T-cell (primary cell): ENCODE measurements around the gene CFAP46. TPM values are rescaled to one million over a fixed set of nuclear protein-coding genes. Genes with fewer than 3 reads are reported as not detected.

Experiments used
- ATAC-seq, 4 experiments: fragments of 200-7000 bp in 3 of 4; fragments of 150-1000 bp in 1 of 4; cut with Tn5 transposase; replicated peaks in 1 of 4; 1 replicate in 3 of 4; 2 replicates in 1 of 4; pipeline ENCODE4 v1.10.0; 2021; ENCODE audit warnings: moderate library complexity in 3 of 4, mild to moderate bottlenecking in 2 of 4, moderate number of reproducible peaks in 1 of 4
- CTCF ChIA-PET, 2 donors: fragments of 300-600 bp; sonication (Branson Sonifier 250); formaldehyde crosslinking; loops; one replicate each; lab custom pipeline; 2022; ENCODE audit warnings: antibody characterized with exemption in 2 of 2; lab: Charles Lee
- POLR2A ChIA-PET, 2 donors: fragments of 300-600 bp; sonication (Branson Sonifier 250); formaldehyde crosslinking; loops; one replicate each; lab custom pipeline; 2022; ENCODE audit warnings: antibody characterized with exemption in 2 of 2; lab: Charles Lee
- DNase-seq, 35 experiments: peaks; one replicate each; pipeline versions ENCODE4 v3.0.0 to v3.0.0-alpha.2; 2013 to 2023
- H3K27ac ChIP-seq: one replicate; pipeline ENCODE4 v1.5.1; 2013; ENCODE audit warnings: low read length
- H3K27me3 ChIP-seq, 2 experiments: replicated peaks in 1 of 2; 1 replicate in 1 of 2; 2 replicates in 1 of 2; pipeline versions ENCODE4 v1.6.1 to v1.7.0; 2013; ENCODE audit warnings: low read length in 1 of 2, mixed read lengths in 1 of 2; ENCODE audit not compliant: control insufficient read depth in 2 of 2, insufficient read depth in 2 of 2; ENCODE audit errors: extremely low read depth in 1 of 2
- H3K36me3 ChIP-seq, 2 donors: 1 replicate in 1 of 2; 2 replicates in 1 of 2; pipeline versions ENCODE4 v1.6.1 to v1.7.0; 2013; ENCODE audit warnings: low read length in 1 of 2; ENCODE audit not compliant: control insufficient read depth in 2 of 2, insufficient read depth in 1 of 2; ENCODE audit errors: extremely low read depth in 1 of 2
- H3K4me1 ChIP-seq, 2 experiments: 1 replicate in 1 of 2; 2 replicates in 1 of 2; pipeline versions ENCODE4 v1.6.1 to v1.7.0; 2013; ENCODE audit warnings: low read length in 2 of 2, mixed read lengths in 1 of 2; ENCODE audit not compliant: insufficient read depth in 2 of 2, control insufficient read depth in 1 of 2; ENCODE audit errors: extremely low read depth in 1 of 2
- H3K4me3 ChIP-seq, 2 donors: 1 replicate in 1 of 2; 2 replicates in 1 of 2; pipeline versions ENCODE4 v1.5.1 to v1.7.0; 2013; ENCODE audit warnings: mild to moderate bottlenecking in 2 of 2, low read length in 1 of 2, moderate library complexity in 1 of 2; ENCODE audit not compliant: control insufficient read depth in 1 of 2; ENCODE audit errors: extremely low read depth in 1 of 2
- H3K9me3 ChIP-seq: 2 replicates; pipeline ENCODE4 v1.7.0; 2013
- H3K27ac Mint-ChIP-seq, 2 donors: one replicate each; pipeline ENCODE4 v1.8.0; 2020 to 2021; ENCODE audit warnings: mild to moderate bottlenecking in 2 of 2, mixed read lengths in 2 of 2
- H3K27me3 Mint-ChIP-seq, 2 donors: one replicate each; pipeline ENCODE4 v1.8.0; 2021 to 2022; ENCODE audit warnings: mixed read lengths in 2 of 2
- H3K36me3 Mint-ChIP-seq: one replicate; pipeline ENCODE4 v1.8.0; 2021; ENCODE audit warnings: mixed read lengths
- H3K4me1 Mint-ChIP-seq, 3 donors: one replicate each; pipeline ENCODE4 v1.8.0; 2020 to 2022; ENCODE audit warnings: mixed read lengths in 3 of 3, mild to moderate bottlenecking in 1 of 3
- H3K4me3 Mint-ChIP-seq, 3 donors: one replicate each; pipeline ENCODE4 v1.8.0; 2020 to 2022; ENCODE audit warnings: mild to moderate bottlenecking in 3 of 3, mixed read lengths in 3 of 3, moderate library complexity in 3 of 3
- H3K9me3 Mint-ChIP-seq, 3 donors: one replicate each; pipeline ENCODE4 v1.8.0; 2020 to 2022; ENCODE audit warnings: mixed read lengths in 3 of 3
- WGBS: methylation state at CpG from one replicate; pipeline ENCODE4 v1.1.5; 2013; ENCODE audit warnings: missing lambda C conversion rate; ENCODE audit not compliant: insufficient coverage; 5-methylcytosine and 5-hydroxymethylcytosine counted together
- total RNA-seq, 35 experiments: library from RNA in 6 of 35; stranded (reverse) in 6 of 35; fragments of 120-200 nt in 1 of 35; gene quantifications; one replicate each; pipeline versions ENCODE4 v1.2.1 to v1.2.4 and lab custom pipeline; 2013 to 2026

The CFAP46 gene
- total RNA-seq = not detected
- not detected for total RNA-seq (2013)
- 0 to 0.48 (median 0) reads per million in 29 experiments for total RNA-seq (lab: John Stamatoyannopoulos, UW)

DNA sequence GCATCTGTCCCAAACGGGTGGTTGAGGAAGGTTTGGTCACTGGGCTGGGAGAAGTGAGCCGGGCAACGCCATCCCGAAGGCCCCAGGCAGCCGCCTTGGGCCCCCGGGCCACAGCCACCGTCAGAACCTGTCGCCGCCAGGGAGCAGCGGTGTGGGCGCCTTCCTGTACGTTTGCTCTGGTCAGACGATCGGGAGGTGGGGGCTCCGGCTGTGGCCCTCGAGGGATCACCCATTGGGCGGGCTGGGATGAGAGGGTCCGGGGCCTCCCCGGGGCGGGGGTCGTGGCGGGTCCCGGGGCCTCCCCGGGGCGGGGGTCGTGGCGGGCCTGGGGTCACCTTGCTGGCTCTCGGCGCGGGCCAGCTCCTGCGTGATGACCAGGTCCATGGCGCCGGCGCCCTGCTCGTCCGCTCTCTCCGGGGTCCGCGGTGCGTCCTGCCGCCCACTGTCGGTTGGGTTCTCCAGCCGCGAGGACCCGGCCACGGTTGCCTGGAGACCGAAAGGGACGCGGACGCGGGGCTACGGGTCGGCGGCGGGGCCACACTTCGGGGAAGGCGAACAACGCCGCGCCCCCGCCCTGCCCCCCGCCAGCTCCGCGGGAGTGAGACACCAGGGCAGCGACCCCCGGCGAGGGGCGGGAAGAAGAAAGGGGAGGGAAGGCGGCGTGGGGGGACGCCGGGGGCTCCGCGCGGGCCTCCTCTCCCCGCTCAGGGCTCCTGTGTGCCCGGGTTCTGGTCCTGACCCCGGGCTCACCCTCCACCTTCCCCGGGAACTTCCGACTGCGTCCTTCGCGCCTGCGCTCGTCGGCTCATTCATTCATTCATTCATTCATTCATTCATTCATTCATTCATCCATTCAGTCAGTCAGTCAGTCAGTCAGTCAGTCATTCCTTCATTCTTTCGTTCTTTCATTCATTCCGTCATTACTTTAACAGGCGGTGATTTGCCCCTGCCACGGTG lies at the start of gene CFAP46:
CFAP46 (minus strand) TSS at position 470 of the 957 bp plus-strand sequence; CDS start at position 384, 86 bp downstream.
- peaks cover 0 to 77% of the 10 kb centered on the region in 2 experiments for H3K27me3 ChIP-seq
- H3K4me1 ChIP-seq = peaks cover 0 to 7% of the 10 kb centered on the region in 2 experiments
- H3K27ac ChIP-seq = no peak within 1 kb of the TSS
- ATAC-seq (no peak), DNase-seq (no peak)
- no peaks in the 10 kb centered on the region for H3K9me3 ChIP-seq
- Mint-ChIP-seq H3K9me3 (no peaks in the 10 kb centered on the region), H3K36me3 (no peaks in the 10 kb centered on the region), H3K4me1 (peaks cover 0 to 12% (median 4%) of the 10 kb centered on the region in 3 donors), H3K27ac (no peak within 1 kb of the TSS), H3K4me3 (peak within 1 kb of the TSS; percentile 63 to 70 (median 70)), H3K27me3 (peaks cover 51 to 73% of the 10 kb centered on the region in 2 donors)
- CTCF ChIA-PET = no interaction called here
- 5% methylated on average over 80 of the region's 90 CpGs for WGBS
- no peaks in the 10 kb centered on the region for H3K36me3 ChIP-seq
- no peak within 1 kb of the TSS for H3K4me3 ChIP-seq
- POLR2A ChIA-PET = no interaction called here

- Histone ChIP-seq H3K9me3 (no peaks in the 10 kb centered on the region), H3K4me1 (no peaks in the 10 kb centered on the region), H3K27ac (no peak overlapping the region), H3K36me3 (no peaks in the 10 kb centered on the region), H3K4me3 (no peak overlapping the region), H3K27me3 (peaks cover 0 to 12% of the 10 kb centered on the region in 2 experiments)
- no peaks in the 10 kb centered on the region for H3K4me1 Mint-ChIP-seq
- 54% methylated on average over 15 of the region's 20 CpGs for WGBS
- no peaks in the 10 kb centered on the region for H3K36me3 Mint-ChIP-seq
- ChIA-PET CTCF (no interaction called here), POLR2A (no interaction called here)
- H3K4me3 Mint-ChIP-seq = no peak overlapping the region
- peaks cover 0 to 2% of the 10 kb centered on the region in 2 donors for H3K27me3 Mint-ChIP-seq
- H3K27ac Mint-ChIP-seq = no peak overlapping the region
- no peaks in the 10 kb centered on the region for H3K9me3 Mint-ChIP-seq
- ATAC-seq = no peak
- no peak for DNase-seq
These were observed 49.5 kb upstream of the CFAP46 start for GRCh38 chr10:132991706-132992432.

DNA sequence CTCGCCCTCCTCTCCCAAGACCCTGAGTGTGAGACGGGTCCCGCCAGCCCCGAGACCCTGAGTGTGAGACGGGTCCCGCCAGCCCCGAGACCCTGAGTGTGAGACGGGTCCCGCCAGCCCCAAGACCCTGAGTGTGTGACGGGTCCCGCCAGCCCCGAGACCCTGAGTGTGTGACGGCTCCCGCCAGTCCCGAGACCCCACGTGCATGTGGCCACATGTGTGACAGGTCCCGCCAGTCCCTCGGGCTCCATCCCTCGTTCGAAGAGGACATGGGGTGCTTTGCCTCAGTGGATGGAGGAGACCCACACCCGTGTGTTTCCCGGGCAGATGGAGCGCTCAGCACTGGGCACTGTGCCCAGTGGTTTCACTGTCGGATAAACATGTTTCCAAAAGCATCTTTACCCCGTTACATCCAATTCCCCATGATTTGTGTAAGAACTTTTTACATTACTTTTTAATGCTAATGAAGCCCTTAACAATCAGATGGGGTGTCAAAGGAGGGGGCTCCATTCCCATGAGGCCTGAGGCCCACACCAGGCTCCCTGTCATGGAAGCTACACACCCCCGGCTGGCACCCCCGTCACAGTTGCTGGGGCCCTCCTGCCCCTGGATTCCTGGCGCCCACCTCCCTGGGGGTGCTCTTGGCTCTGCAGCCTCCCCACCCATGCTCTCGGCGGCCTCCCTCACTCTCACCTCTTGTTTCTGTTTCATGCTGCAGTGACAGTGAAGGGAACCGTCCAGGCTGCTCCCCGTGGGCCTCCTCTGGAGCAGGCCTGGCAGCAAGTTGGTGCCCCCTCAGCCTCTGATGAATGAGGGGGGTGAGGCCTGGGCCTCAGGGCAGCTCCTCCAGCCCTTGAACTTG lies 48.5 kb upstream of the CFAP46 start:
- H3K27me3 Mint-ChIP-seq = no peaks in the 10 kb centered on the region
- no peak for DNase-seq
- Histone ChIP-seq H3K27ac (no peak overlapping the region), H3K36me3 (no peaks in the 10 kb centered on the region), H3K4me3 (no peak overlapping the region), H3K27me3 (peaks cover 0 to 18% of the 10 kb centered on the region in 2 experiments), H3K4me1 (no peaks in the 10 kb centered on the region), H3K9me3 (no peaks in the 10 kb centered on the region)
- H3K4me1 Mint-ChIP-seq = no peaks in the 10 kb centered on the region
- ATAC-seq = no peak
- ChIA-PET POLR2A (no interaction called here), CTCF (no interaction called here)
- no peaks in the 10 kb centered on the region for H3K9me3 Mint-ChIP-seq
- no peak overlapping the region for H3K27ac Mint-ChIP-seq
- H3K4me3 Mint-ChIP-seq = no peak overlapping the region
- no peaks in the 10 kb centered on the region for H3K36me3 Mint-ChIP-seq
- WGBS = 86% methylated on average over 27 of the region's 32 CpGs

DNA sequence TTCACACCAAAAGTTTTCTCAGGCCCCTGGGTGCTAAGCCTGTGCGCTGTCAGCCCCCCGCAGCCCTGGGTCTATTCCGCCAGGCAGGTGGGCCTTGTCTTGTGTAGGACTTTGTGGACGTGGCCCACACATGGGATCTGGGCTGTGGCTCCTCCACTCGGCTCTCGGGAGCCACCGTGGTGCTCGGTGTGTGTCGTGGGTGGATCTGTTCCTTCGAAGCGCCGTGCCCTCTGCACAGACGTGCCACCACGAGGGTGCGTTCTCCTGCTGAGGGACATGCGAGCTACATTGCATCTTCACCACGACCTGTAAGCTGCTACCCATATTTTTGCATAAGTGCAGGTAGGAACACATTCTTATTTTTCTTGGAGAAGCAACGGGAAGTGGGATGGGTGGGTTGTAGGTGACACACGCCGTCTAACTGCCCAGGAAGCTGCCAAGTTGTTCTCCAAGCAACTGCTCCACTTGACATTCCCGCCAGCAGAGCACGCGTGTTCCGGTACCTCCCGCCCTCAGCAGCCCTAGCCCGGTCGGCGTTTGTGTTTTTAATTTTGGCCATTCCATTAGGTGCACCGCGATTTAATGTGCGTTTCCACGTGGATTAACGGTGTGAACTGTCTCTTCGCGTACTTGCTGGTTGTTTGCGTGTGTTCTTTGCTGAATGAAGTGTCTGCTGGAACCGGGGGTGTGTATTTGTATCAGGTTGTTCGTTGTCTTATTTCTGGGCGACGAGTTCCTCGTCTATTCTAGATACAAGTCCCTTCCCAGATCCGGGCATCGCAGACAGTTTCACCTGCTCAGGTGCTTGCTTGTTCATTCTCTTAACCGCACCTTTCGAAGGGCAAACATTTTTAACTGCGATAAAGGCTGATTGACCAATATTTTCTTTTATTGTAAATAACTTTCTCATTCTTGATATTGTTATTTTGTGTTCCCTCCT lies 47.4 kb upstream of the CFAP46 start:
- ATAC-seq (no peak), DNase-seq (no peak)
- H3K27me3 ChIP-seq = peaks cover 0 to 20% of the 10 kb centered on the region in 2 experiments
- ChIA-PET CTCF (no interaction called here), POLR2A (no interaction called here)
- H3K36me3 Mint-ChIP-seq = no peaks in the 10 kb centered on the region
- no peaks in the 10 kb centered on the region for H3K36me3 ChIP-seq
- H3K4me3 ChIP-seq = no peak overlapping the region
- no peaks in the 10 kb centered on the region for H3K9me3 Mint-ChIP-seq
- no peaks in the 10 kb centered on the region for H3K4me1 ChIP-seq
- H3K27ac Mint-ChIP-seq = no peak overlapping the region
- no peaks in the 10 kb centered on the region for H3K9me3 ChIP-seq
- whole genome bisulfite sequencing = 91% methylated on average over 26 of the region's 46 CpGs
- peaks cover 3% of the 10 kb centered on the region in 2 donors for H3K27me3 Mint-ChIP-seq
- H3K27ac ChIP-seq = no peak overlapping the region
- no peaks in the 10 kb centered on the region for H3K4me1 Mint-ChIP-seq
- no peak overlapping the region for H3K4me3 Mint-ChIP-seq

- Mint-ChIP-seq H3K36me3 (no peaks in the 10 kb centered on the region), H3K4me3 (no peak overlapping the region), H3K9me3 (no peaks in the 10 kb centered on the region), H3K4me1 (no peaks in the 10 kb centered on the region), H3K27ac (no peak overlapping the region), H3K27me3 (peaks cover 3 to 5% of the 10 kb centered on the region in 2 donors)
- 93% methylated on average over 5 of the region's 8 CpGs for WGBS
- Histone ChIP-seq H3K4me1 (no peaks in the 10 kb centered on the region), H3K27me3 (peaks cover 0 to 23% of the 10 kb centered on the region in 2 experiments), H3K36me3 (no peaks in the 10 kb centered on the region), H3K9me3 (no peaks in the 10 kb centered on the region), H3K27ac (no peak overlapping the region), H3K4me3 (no peak overlapping the region)
- ChIA-PET CTCF (no interaction called here), POLR2A (no interaction called here)
- ATAC-seq = no peak
- no peak for DNase-seq
These were observed 46.6 kb upstream of the CFAP46 start for GRCh38 chr10:132988988-132989387.
